Endothelial cell of umbilical vein (primary cell): ENCODE results near the gene RSPO1. TPM values are rescaled to one million over a fixed set of nuclear protein-coding genes. Genes with fewer than 3 reads are reported as not detected.

Source experiments
- BruUV-seq: library from RNA; stranded (reverse); fragments of 400-500 nt; replicated peaks from 2 replicates; lab custom pipeline; 2021; lab: Mats Ljungman, UMichigan
- CTCF ChIA-PET: fragments of 300-600, 350-600 bp; sonication (Branson Sonifier 250); formaldehyde crosslinking; loops from one replicate; lab custom pipeline; 2021; ENCODE audit warnings: antibody characterized with exemption, inconsistent platforms; lab: Charles Lee
- POLR2A ChIA-PET: fragments of 300-600, 350-600 bp; sonication (Branson Sonifier 250); formaldehyde crosslinking; loops from one replicate; lab custom pipeline; 2021; ENCODE audit warnings: antibody characterized with exemption, inconsistent platforms; lab: Charles Lee
- DNase-seq: peaks from one replicate; pipeline ENCODE4 v3.0.0-alpha.2; 2011; ENCODE audit warnings: low read depth, low spot score
- FAIRE-seq: peaks from 2 replicates; lab custom pipeline; 2011; peaks lifted over from hg19 to GRCh38; lab: Jason Lieb, UNC
- H2AFZ ChIP-seq: 2 replicates; pipeline ENCODE4 v1.6.0; 2012; ENCODE audit warnings: low read depth, low read length, control low read depth, inconsistent platforms
- H3K27ac ChIP-seq: 2 replicates; pipeline ENCODE4 v1.5.1; 2011; ENCODE audit warnings: low read depth, mild to moderate bottlenecking, control low read depth, low read length, moderate library complexity; ENCODE audit not compliant: insufficient read depth
- H3K27me3 ChIP-seq, 2 experiments: 2 replicates each; pipeline versions ENCODE4 v1.6.0 to v1.6.1; 2011; ENCODE audit warnings: low read length in 2 of 2, mixed read lengths in 1 of 2; ENCODE audit not compliant: control insufficient read depth in 2 of 2, insufficient read depth in 2 of 2
- H3K36me3 ChIP-seq, 2 experiments: 2 replicates in 1 of 2; 3 replicates in 1 of 2; pipeline ENCODE4 v1.5.1; 2011; ENCODE audit warnings: low read length in 2 of 2, mild to moderate bottlenecking in 1 of 2, moderate library complexity in 1 of 2; ENCODE audit not compliant: control insufficient read depth in 2 of 2, insufficient read depth in 2 of 2; ENCODE audit errors: extremely low read depth in 1 of 2
- H3K4me1 ChIP-seq: 3 replicates; pipeline ENCODE4 v1.5.1; 2011; ENCODE audit warnings: mild to moderate bottlenecking, low read length; ENCODE audit not compliant: control insufficient read depth, insufficient read depth; ENCODE audit errors: extremely low read depth
- H3K4me2 ChIP-seq: 2 replicates; pipeline ENCODE4 v1.6.1; 2011; ENCODE audit warnings: low read length, control low read depth, mixed read lengths; ENCODE audit not compliant: insufficient read depth
- H3K4me3 ChIP-seq, 3 experiments: fragments of 200-600 bp in 1 of 3; sonication (generic), shearing (Covaris generic) in 1 of 3; replicated peaks in 1 of 3; 2 replicates each; pipeline ENCODE4 v1.5.1; 2011 to 2016; ENCODE audit warnings: control low read depth in 3 of 3, low read length in 3 of 3, mild to moderate bottlenecking in 2 of 3, inconsistent platforms in 1 of 3, low read depth in 1 of 3, moderate library complexity in 1 of 3; ENCODE audit not compliant: insufficient read depth in 1 of 3
- H3K79me2 ChIP-seq: 2 replicates; pipeline ENCODE4 v1.6.0; 2012; ENCODE audit warnings: low read length, inconsistent platforms; ENCODE audit not compliant: control insufficient read depth, insufficient read depth
- H3K9ac ChIP-seq: replicated peaks from 2 replicates; pipeline ENCODE3; 2011; ENCODE audit warnings: low read length, control low read depth; ENCODE audit not compliant: insufficient read depth; ENCODE audit errors: extremely low read depth
- H3K9me1 ChIP-seq: replicated peaks from 3 replicates; pipeline ENCODE4 v1.6.0; 2011; ENCODE audit warnings: mild to moderate bottlenecking, low read length; ENCODE audit not compliant: control insufficient read depth, insufficient read depth; ENCODE audit errors: extremely low read depth
- H3K9me3 ChIP-seq: replicated peaks from 2 replicates; pipeline ENCODE4 v1.5.1; 2012; ENCODE audit warnings: low read length, inconsistent platforms; ENCODE audit not compliant: control insufficient read depth, insufficient read depth
- H4K20me1 ChIP-seq: replicated peaks from 2 replicates; pipeline ENCODE3; 2011; ENCODE audit warnings: mild to moderate bottlenecking, low read length; ENCODE audit not compliant: control insufficient read depth, insufficient read depth; ENCODE audit errors: extremely low read depth
- EZH2 ChIP-seq: IDR thresholded peaks from 2 replicates; pipeline ENCODE4 v1.6.1; 2012; ENCODE audit warnings: borderline replicate concordance, low read depth, mild to moderate bottlenecking, moderate library complexity, low read length, inconsistent platforms; ENCODE audit not compliant: severe bottlenecking
- FOS ChIP-seq: IDR thresholded peaks from 2 replicates; pipeline ENCODE4 v1.6.1; 2011; ENCODE audit warnings: mild to moderate bottlenecking, low read length, moderate library complexity, borderline replicate concordance; ENCODE audit not compliant: insufficient read depth
- GATA2 ChIP-seq: IDR thresholded peaks from 2 replicates; pipeline ENCODE4 v1.7.0; 2011; ENCODE audit warnings: low read depth, mild to moderate bottlenecking, moderate library complexity, mixed read lengths, low read length; ENCODE audit not compliant: insufficient read length, insufficient read depth
- JUN ChIP-seq: IDR thresholded peaks from 2 replicates; pipeline ENCODE4 v1.6.1; 2011; ENCODE audit warnings: borderline replicate concordance, low read depth; ENCODE audit not compliant: insufficient read length, insufficient read depth
- MYC ChIP-seq: IDR thresholded peaks from one replicate; pipeline ENCODE4 v1.6.1; 2011; ENCODE audit warnings: mild to moderate bottlenecking, low read depth, low read length
- POLR2A ChIP-seq: IDR thresholded peaks from 2 replicates; pipeline ENCODE4 v1.6.1; 2012; ENCODE audit warnings: low read depth, mild to moderate bottlenecking, control low read depth, low read length
- POLR2AphosphoS5 ChIP-seq: IDR thresholded peaks from 2 replicates; pipeline ENCODE4 v1.6.1; 2012; ENCODE audit warnings: low read depth, mild to moderate bottlenecking, control low read depth, low read length, moderate library complexity; ENCODE audit not compliant: insufficient read depth
- dilution Hi-C: fragments of 300-500 bp; cut with MboI; formaldehyde crosslinking; loops from one replicate; pipeline ENCODE4 v1.15.0; 2019; ENCODE audit warnings: low sequenced_read_pairs; ENCODE audit not compliant: extremely low pct_ligation_motif_present
- intact Hi-C: fragments of 100-400 bp; cut with micrococcal nuclease; formaldehyde crosslinking; loops from one replicate; pipeline ENCODE4 v1.10.0; 2022
- polyA plus RNA-seq, 4 experiments: library from polyadenylated mRNA; depleted of rRNA in 3 of 4; stranded (reverse) in 3 of 4; unstranded in 1 of 4; fragments of >200 nt; gene quantifications; 2 replicates each; pipeline versions ENCODE4 v1.2.1 to v1.2.3, GENCODE V29; 2011 to 2012; ENCODE audit warnings: missing spikeins in 1 of 4
- total RNA-seq: library from RNA; stranded (reverse); gene quantifications from 2 replicates; pipeline ENCODE4 v1.2.3, GENCODE V29; 2021
- TF ChIP-seq, protein P1 (sequence below), 2 donors: IDR thresholded peaks; 1 replicate in 1 of 2; 2 replicates in 1 of 2; pipeline ENCODE4 v1.5.1; 2011; ENCODE audit warnings: low read length in 2 of 2, mild to moderate bottlenecking in 2 of 2, moderate library complexity in 2 of 2, control low read depth in 1 of 2, inconsistent platforms in 1 of 2, low read depth in 1 of 2; ENCODE audit not compliant: insufficient read depth in 1 of 2; ENCODE audit errors: extremely low read depth in 1 of 2
- TF ChIP-seq, protein P2 (sequence below): IDR thresholded peaks from 2 replicates; pipeline ENCODE4 v1.6.1; 2011; ENCODE audit not compliant: insufficient read depth, insufficient read length

The RSPO1 gene
- total and polyA plus RNA-seq, 2 donors (not counting 3 experiments of a cell fraction or from before 2014, with no cell fraction given), result not detected

DNA sequence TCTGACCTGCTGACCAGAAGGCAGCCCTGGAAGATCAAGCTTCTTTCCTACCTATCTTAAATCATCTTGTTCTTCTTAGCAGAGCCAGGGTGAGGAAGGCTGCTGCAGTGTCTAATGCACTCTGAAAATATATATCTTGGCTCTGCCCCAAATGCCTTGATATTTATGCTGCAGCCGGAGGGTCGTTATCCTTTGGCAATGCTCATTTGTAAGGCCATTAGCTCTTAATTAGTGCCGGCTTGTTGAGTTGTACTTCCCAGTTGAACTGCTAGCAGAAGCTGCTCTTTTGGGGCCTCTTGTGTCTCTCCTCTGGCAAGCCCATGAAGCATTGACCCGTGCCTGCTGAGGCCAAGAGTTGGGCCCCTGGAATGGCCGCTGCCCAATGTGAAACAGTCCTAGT is 34.8 kb downstream of the RSPO1 start:
- FAIRE-seq, result no peak
- no peaks in the 10 kb centered on the region for H3K9me1 ChIP-seq
- dilution Hi-C loops (no loop called here), intact Hi-C loops (loop anchor here (5.0 to 10.0 kb wide), 2 partner anchors 123 to 395 kb away; partner anchors contain the start of gene SF3A3)
- H3K9ac ChIP-seq, result no peak overlapping the region
- DNase-seq, result no peak
- no TSS peak for BruUV-seq
- H3K4me2 ChIP-seq, result no peak overlapping the region
- no peak overlapping the region for H3K4me3 ChIP-seq
- no peaks in the 10 kb centered on the region for H3K36me3 ChIP-seq
- POLR2A ChIA-PET, result no interaction called here
- CTCF ChIA-PET, result interaction anchor here (0.9 kb wide), 1 partner anchor 15 kb away, joined by 3 read pairs; no protein-coding TSS in a partner anchor
- TF ChIP-seq EZH2, result no peak
- TF ChIP-seq MYC, result no peak
- peaks cover 3% of the 10 kb centered on the region for H3K4me1 ChIP-seq
- no peak overlapping the region for H2AFZ ChIP-seq
- peaks cover 8% of the 10 kb centered on the region for H3K79me2 ChIP-seq
- H3K9me3 ChIP-seq, result no peaks in the 10 kb centered on the region
- H4K20me1 ChIP-seq, result no peaks in the 10 kb centered on the region
- H3K27me3 ChIP-seq, result peaks cover 4 to 23% of the 10 kb centered on the region in 2 experiments
- H3K27ac ChIP-seq, result no peak overlapping the region

DNA sequence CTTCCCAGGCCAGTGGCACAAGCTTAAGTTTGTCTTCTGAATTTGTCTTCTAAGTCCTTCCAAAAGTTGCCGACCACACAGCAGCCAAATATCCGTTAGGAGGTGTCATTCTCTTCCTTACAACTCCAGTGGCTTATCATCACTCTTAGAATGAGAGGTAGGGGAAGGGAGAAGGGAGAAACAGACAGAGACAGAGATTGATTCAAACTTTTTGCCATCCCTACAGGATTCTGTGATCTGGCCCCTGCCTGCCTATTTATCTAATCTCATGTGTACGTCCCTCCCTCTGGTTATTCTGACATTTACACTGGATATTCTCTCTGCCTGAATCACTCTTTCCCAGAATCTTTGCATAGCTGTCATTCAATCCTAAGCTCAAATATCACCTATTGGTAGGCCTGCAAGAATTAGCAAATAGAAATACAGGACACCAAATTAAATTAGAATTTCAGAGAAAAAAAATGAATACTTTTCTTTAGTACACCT is 38.5 kb downstream of the RSPO1 start:
- no peak for FAIRE-seq
- Histone ChIP-seq H3K4me3 (peak overlapping the region; percentile 37 to 89 (median 75)), H3K9ac (peak overlapping the region; percentile 42), H3K4me2 (peak overlapping the region; percentile 89), H4K20me1 (no peaks in the 10 kb centered on the region), H3K36me3 (peaks cover 7% of the 10 kb centered on the region in 2 experiments), H3K79me2 (peaks cover 37% of the 10 kb centered on the region), H3K27me3 (peaks cover 1 to 9% of the 10 kb centered on the region in 2 experiments), H3K9me3 (no peaks in the 10 kb centered on the region), H3K9me1 (no peaks in the 10 kb centered on the region), H3K27ac (peak overlapping the region; percentile 30), H3K4me1 (peaks cover 17% of the 10 kb centered on the region), H2AFZ (peak overlapping the region; percentile 94)
- dilution Hi-C loops (no loop called here), intact Hi-C loops (loop anchor here (1.0 to 10.0 kb wide), 4 partner anchors 35 to 399 kb away; partner anchors contain the start of gene SF3A3)
- TF ChIP-seq POLR2AphosphoS5 (no peak), JUN (no peak), FOS (no peak), GATA2 (no peak), POLR2A (no peak), MYC (no peak), EZH2 (no peak)
- TF ChIP-seq, protein P1, sequence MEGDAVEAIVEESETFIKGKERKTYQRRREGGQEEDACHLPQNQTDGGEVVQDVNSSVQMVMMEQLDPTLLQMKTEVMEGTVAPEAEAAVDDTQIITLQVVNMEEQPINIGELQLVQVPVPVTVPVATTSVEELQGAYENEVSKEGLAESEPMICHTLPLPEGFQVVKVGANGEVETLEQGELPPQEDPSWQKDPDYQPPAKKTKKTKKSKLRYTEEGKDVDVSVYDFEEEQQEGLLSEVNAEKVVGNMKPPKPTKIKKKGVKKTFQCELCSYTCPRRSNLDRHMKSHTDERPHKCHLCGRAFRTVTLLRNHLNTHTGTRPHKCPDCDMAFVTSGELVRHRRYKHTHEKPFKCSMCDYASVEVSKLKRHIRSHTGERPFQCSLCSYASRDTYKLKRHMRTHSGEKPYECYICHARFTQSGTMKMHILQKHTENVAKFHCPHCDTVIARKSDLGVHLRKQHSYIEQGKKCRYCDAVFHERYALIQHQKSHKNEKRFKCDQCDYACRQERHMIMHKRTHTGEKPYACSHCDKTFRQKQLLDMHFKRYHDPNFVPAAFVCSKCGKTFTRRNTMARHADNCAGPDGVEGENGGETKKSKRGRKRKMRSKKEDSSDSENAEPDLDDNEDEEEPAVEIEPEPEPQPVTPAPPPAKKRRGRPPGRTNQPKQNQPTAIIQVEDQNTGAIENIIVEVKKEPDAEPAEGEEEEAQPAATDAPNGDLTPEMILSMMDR (IDR thresholded peaks at IDR 0.05; ENCODE audit: extremely low read depth in 1 of 2, insufficient read depth in 1 of 2, low read depth in 1 of 2, low read length in 2 of 2), result no peak
- TF ChIP-seq, protein P2, sequence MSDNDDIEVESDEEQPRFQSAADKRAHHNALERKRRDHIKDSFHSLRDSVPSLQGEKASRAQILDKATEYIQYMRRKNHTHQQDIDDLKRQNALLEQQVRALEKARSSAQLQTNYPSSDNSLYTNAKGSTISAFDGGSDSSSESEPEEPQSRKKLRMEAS, result no peak
- POLR2A ChIA-PET, result interaction anchor here (1.4 kb wide), 1 partner anchor 94 kb away, joined by 5 read pairs; a partner anchor contains a TSS
- no peak for DNase-seq
- CTCF ChIA-PET, result interaction anchor here (0.9 to 2.2 kb wide), 4 partner anchors 20 to 94 kb away, joined by 3 to 5 read pairs (median 4); a partner anchor contains a TSS
- TSS peak; percentile 54 for BruUV-seq
